ENCODE results near the gene BMF.

- TF ChIP-seq EZH2phosphoT487 (IDR thresholded peaks at IDR 0.05; ENCODE audit: insufficient read depth, low read depth) (no peak), EZH2 (IDR thresholded peaks at IDR 0.05; ENCODE audit: insufficient read depth, poor library complexity, severe bottlenecking) (no peak)
Observed at GRCh38 chr15:40114218-40114617, 5.5 kb upstream of the BMF start.
